ENCODE results near the gene AGER. TPM values are rescaled to one million over a fixed set of nuclear protein-coding genes. Genes with fewer than 3 reads are reported as not detected.
"Not testable (repeated sequence)": the region's sequence is repeated elsewhere in the genome, so short reads cannot be mapped to it uniquely, and the experiment has no call there.

AGER gene
- total RNA-seq, 6 donors from 2014 or later, result 543 to 2,806 (median 1,294) TPM

DNA sequence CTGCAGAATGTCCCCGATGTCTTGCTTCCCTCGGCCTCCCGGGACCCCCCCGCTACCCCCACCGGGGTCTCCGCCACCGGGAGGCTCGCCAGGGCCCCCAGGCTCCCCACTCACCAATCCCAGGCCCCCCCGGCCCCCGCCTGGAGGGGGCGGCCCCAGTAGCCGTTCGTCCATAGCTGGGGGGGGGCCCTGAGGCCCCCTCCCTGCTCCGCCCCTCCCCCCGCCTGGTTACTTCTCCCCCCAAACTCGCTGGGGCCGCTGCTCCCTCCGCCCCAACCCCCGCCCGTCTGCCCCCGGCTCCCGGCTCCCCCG, 5.6 kb upstream of the AGER start:
- peak in 1 of 2 donors; percentile 10 for ATAC-seq (ENCODE audit: low FRiP score in 2 of 2)
- Histone ChIP-seq H3K4me1 (peaks cover 69 to 81% (median 77%) of the 10 kb centered on the region in 4 donors), H3K27ac (peak overlapping the region; percentile 93 to 98 (median 96)), H3K36me3 (peaks cover 0 to 24% (median 12%) of the 10 kb centered on the region in 4 donors), H3K9me3 (no peaks in the 10 kb centered on the region), H3K27me3 (no peaks in the 10 kb centered on the region), H3K4me3 (peak overlapping the region; percentile 72 to 96 (median 83))
- 19% methylated on average over 4 of the region's 23 CpGs; no CpG with 5 or more reads in 1 of the 2 donors for WGBS, 2 donors
- TF ChIP-seq POLR2A (IDR thresholded peaks at IDR 0.05), result no peak
- no peak for TF ChIP-seq EP300 (IDR thresholded peaks at IDR 0.05)
- TF ChIP-seq, protein P1, sequence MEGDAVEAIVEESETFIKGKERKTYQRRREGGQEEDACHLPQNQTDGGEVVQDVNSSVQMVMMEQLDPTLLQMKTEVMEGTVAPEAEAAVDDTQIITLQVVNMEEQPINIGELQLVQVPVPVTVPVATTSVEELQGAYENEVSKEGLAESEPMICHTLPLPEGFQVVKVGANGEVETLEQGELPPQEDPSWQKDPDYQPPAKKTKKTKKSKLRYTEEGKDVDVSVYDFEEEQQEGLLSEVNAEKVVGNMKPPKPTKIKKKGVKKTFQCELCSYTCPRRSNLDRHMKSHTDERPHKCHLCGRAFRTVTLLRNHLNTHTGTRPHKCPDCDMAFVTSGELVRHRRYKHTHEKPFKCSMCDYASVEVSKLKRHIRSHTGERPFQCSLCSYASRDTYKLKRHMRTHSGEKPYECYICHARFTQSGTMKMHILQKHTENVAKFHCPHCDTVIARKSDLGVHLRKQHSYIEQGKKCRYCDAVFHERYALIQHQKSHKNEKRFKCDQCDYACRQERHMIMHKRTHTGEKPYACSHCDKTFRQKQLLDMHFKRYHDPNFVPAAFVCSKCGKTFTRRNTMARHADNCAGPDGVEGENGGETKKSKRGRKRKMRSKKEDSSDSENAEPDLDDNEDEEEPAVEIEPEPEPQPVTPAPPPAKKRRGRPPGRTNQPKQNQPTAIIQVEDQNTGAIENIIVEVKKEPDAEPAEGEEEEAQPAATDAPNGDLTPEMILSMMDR (IDR thresholded peaks at IDR 0.05), result no peak
- TF ChIP-seq POLR2AphosphoS5 (IDR thresholded peaks at IDR 0.05), result no peak
- DNase-seq, result peak in 1 of 2 donors; percentile 89

DNA sequence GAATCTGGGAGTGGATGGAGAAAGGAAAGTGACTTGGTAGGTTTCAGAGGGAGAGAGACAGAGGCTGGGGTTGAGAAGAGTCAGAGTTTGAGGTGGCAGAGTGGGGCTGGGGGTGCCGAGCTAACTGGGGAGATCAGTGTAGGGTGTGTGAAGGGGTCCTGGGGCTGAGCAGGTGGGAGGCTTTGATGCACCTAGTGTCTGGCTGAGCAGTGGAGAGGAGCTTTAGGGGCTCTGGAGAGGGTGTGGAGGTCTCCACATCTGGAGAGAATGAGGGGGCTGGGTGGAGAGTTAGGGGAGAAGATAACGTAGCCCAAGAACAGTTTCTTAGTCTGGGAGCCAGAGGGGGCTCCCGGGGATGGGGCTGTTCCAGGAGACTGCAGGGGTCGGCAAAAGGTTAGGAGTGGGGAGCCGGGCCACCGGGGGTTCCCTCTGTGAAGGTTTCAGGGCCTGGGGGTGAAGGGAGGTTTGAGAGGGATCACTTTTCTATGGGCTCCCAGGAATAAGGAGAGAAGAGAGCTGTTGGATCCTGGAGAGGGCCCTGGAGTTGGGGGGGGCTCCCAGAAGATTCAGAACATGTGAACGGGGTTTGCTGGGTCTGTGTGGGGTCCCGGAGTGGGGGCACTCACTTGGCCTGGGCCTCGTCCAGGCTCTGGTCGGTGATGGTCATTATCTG, 5.2 kb upstream of the AGER start:
- H3K9me3 ChIP-seq, result no peaks in the 10 kb centered on the region
- ATAC-seq (ENCODE audit: low FRiP score in 2 of 2), result no peak
- H3K4me3 ChIP-seq, result peak overlapping the region; percentile 72 to 96 (median 83)
- no peaks in the 10 kb centered on the region for H3K27me3 ChIP-seq
- H3K27ac ChIP-seq, result peak overlapping the region; percentile 93 to 98 (median 96)
- peaks cover 68 to 81% (median 77%) of the 10 kb centered on the region in 4 donors for H3K4me1 ChIP-seq
- no peak for TF ChIP-seq EP300 (IDR thresholded peaks at IDR 0.05)
- TF ChIP-seq, protein P1 (IDR thresholded peaks at IDR 0.05), result no peak
- no peak for TF ChIP-seq POLR2AphosphoS5 (IDR thresholded peaks at IDR 0.05)
- no peak for TF ChIP-seq POLR2A (IDR thresholded peaks at IDR 0.05)
- peaks cover 0 to 24% (median 12%) of the 10 kb centered on the region in 4 donors for H3K36me3 ChIP-seq
- DNase-seq, result no peak
- WGBS, 2 donors, result 4 to 5% methylated on average over 8 to 10 of the region's 10 CpGs

DNA sequence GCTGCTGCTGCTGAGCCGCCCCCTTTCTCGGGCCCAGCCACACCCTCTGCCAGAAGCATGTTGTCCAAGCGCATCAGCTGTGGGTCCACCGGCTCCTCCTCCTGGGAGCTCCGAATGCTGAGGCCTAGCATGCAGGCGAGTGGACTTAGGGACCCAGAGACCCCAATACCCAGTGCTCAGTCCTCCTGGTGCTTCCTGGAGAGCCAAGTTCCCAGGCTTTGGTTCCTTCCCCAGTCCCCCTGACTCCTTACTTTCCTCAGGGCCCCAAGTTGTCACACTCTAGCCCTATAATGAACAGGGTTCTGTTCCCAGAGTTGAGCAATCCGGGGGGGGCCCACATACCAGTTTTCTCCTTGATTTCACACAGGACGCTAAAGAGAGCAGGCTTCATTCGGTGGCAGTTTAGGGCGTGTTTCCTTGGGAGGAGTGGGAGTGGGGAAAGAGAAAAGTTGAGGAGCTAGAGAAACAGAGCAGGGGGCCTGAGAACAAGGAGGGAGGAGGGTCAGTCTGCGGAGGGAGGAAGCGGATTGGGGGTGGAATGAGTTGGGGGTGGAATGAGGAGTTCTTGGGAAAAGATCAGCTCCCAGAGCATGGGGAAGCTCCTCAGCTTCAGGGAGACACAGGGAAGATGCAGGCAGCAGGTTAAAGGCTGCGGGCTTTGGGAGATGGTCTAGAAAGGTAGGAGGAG, 4.5 kb upstream of the AGER start:
- Histone ChIP-seq H3K9me3 (no peaks in the 10 kb centered on the region), H3K4me3 (peak overlapping the region; percentile 5 to 96 (median 76)), H3K36me3 (peaks cover 0 to 24% (median 12%) of the 10 kb centered on the region in 4 donors), H3K27me3 (no peaks in the 10 kb centered on the region), H3K27ac (peak overlapping the region; percentile 93 to 98 (median 96)), H3K4me1 (peaks cover 71 to 83% (median 81%) of the 10 kb centered on the region in 4 donors)
- DNase-seq (no peak), ATAC-seq (ENCODE audit: low FRiP score in 2 of 2) (no peak)
- TF ChIP-seq POLR2AphosphoS5 (IDR thresholded peaks at IDR 0.05) (no peak), POLR2A (IDR thresholded peaks at IDR 0.05) (no peak), EP300 (IDR thresholded peaks at IDR 0.05) (no peak)
- TF ChIP-seq, protein P1 (IDR thresholded peaks at IDR 0.05), result no peak
- 17 to 22% methylated on average over 10 to 13 of the region's 13 CpGs for WGBS, 2 donors

DNA sequence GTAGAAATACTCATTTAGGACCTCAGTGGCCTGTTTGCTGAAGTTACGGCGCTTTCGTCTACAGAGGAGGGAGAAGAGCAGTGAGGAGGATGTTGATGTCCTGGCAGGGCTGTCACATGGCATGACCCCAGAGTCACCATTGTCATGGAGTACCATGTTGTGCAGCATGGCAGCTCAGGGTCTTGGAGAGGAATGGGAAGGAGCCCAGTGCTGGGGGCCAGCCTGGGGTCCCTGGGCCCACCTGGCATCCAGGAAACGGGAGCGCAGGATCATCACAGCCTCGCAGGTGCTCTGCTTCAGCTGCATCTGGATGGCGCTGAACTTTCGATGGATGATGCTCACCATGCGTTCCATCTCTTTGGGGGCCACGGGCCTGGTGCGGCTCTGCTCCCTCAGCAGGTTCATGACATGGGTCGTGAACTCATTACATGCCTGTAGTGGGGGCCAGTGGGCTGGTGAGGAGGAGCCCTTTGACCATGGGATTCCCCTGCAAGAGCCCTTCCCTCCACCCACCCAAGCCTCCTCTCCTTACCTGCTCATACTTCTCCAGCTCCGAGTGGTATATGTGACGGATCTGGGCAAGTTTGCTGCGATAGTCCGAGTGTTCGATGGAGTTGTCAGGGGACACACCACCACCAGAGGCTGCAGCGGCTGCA, 3.8 kb upstream of the AGER start:
- Histone ChIP-seq H3K36me3 (peaks cover 0 to 25% (median 16%) of the 10 kb centered on the region in 4 donors), H3K4me1 (peaks cover 66 to 80% (median 77%) of the 10 kb centered on the region in 4 donors), H3K4me3 (peak overlapping the region in 3 of 4 donors; percentile 72 to 96 (median 80)), H3K27ac (peak overlapping the region; percentile 77 to 98 (median 95))
- not testable (repeated sequence) for ATAC-seq (ENCODE audit: low FRiP score in 2 of 2); H3K9me3 ChIP-seq; H3K27me3 ChIP-seq
- peak in 1 of 2 donors; percentile 43 for DNase-seq
- WGBS, 2 donors, result 77 to 78% methylated on average over 8 to 18 of the region's 18 CpGs

Data from upper lobe of left lung (tissue), 6 donors.